Measurements from ENCODE around the gene SLC4A3.

The SLC4A3 gene, protein sequence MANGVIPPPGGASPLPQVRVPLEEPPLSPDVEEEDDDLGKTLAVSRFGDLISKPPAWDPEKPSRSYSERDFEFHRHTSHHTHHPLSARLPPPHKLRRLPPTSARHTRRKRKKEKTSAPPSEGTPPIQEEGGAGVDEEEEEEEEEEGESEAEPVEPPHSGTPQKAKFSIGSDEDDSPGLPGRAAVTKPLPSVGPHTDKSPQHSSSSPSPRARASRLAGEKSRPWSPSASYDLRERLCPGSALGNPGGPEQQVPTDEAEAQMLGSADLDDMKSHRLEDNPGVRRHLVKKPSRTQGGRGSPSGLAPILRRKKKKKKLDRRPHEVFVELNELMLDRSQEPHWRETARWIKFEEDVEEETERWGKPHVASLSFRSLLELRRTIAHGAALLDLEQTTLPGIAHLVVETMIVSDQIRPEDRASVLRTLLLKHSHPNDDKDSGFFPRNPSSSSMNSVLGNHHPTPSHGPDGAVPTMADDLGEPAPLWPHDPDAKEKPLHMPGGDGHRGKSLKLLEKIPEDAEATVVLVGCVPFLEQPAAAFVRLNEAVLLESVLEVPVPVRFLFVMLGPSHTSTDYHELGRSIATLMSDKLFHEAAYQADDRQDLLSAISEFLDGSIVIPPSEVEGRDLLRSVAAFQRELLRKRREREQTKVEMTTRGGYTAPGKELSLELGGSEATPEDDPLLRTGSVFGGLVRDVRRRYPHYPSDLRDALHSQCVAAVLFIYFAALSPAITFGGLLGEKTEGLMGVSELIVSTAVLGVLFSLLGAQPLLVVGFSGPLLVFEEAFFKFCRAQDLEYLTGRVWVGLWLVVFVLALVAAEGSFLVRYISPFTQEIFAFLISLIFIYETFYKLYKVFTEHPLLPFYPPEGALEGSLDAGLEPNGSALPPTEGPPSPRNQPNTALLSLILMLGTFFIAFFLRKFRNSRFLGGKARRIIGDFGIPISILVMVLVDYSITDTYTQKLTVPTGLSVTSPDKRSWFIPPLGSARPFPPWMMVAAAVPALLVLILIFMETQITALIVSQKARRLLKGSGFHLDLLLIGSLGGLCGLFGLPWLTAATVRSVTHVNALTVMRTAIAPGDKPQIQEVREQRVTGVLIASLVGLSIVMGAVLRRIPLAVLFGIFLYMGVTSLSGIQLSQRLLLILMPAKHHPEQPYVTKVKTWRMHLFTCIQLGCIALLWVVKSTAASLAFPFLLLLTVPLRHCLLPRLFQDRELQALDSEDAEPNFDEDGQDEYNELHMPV

DNA sequence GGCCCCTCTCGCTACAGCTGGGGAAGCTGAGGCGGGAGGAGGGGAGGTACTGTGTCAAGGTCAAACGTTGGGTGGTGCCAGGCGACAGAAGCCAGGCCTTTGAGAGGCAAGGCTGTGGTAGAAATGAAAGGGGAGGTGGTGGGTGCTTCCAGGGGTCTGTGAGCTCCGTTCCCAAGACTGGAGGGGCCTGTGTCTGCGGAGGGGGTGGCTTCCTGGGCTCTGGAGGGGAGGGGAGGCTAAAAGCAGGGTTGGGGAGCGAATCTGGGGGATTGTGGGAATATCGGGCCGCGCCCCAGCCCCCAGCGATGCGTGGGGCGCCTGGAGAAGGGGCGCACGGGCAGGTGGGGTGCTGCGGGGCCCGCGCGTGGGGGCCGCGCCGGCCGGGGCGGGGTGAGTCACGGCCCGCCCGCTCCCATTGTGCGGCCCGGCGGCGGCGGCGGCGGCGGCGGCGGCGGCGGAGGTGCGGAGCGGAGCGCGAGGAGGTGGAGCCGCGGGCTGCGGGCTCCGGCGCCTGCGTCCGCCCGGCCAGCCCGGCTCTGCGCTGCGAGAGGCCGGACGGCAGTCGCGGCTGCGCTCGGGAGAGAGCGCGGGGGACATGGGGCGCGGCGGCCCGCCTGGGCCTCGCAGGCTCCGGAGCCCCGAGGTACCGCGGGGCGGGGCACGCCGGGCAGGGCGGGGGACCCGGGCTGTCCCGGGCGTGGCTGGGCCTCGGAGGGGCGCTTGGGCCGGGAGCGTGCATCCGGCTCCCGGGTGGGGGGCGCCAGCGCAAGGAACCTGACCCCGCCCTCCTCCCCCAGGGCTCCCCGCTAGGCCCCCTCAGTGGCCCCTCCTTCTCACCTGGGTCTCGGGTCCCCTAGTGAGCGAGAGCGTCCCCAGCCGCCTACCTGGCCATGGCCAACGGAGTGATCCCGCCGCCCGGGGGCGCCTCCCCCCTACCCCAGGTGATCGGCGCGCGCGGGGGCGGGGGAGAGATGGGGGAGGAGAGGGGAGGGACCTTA is at the start of gene SLC4A3:
Gene SLC4A3, plus strand, starts transcription at position 528 of the 998 bp plus-strand sequence. Its CDS starts 363 bp downstream, at position 891.
- no peak for DNase-seq

GRCh38 chr2:219578811-219579613 is 48.4 kb upstream of the SLC4A3 start:
- DNase-seq = no peak

DNA sequence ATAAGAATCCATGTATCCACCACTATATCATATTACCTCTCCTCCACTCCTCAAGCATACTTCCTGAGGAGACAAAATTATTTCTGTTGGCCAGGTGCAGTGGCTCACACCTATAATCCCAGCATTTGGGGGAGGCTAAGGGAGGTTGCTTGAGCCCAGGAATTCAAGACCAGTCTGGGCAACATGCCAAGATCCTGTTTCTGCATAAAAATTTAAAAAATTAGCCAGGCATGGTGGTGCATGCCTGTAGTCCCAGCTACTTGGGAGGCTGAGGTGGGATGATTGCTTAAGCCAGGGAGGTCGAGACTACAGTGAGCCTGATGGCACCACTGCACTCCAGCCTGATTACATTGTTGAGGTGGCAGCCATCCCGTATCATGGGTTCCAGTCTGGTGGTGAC is 46.1 kb upstream of the SLC4A3 start:
- DNase-seq = no peak

- no peak for DNase-seq
Measured at GRCh38 chr2:219591091-219591490, 36.3 kb upstream of the SLC4A3 start.

DNA sequence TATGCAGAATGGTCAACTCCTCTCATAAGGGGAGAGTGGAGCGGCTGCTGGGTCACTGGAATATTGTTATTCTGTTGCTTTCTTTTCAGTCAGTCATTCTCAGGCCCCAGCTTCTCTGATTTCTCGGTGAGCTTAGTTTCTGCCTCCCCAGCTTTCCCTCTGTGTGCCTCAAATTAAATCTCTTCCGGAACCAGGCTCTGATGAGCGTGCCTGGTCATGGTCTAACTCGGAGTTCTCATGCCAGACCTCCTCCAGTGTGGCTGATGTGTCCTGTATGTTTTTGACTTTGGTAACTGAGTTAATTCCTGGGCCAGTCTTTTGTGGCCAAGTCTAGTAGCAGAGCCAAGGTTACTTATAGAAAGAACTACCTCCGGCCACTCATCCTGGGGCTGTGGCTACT is 34.7 kb upstream of the SLC4A3 start:
- no peak for DNase-seq

DNA sequence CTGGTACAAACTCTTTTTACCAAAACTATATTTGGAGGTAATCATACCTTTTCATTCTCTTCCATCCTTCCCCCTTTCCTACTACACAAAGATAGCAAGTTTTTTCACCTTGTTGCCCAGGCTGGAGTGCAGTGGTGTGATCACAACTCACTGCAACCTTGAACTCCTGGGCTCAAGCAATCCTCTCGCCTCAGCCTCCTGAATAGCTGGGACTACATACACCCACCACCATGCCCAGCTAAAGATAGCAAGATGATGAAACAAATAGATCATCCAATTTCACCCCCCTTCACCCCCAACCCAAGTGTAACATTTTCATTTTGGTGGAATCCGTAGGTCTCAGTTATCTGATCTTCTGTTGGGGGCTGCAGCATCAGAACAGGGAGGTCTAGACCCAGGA is 34.3 kb upstream of the SLC4A3 start:
- DNase-seq = no peak

DNA sequence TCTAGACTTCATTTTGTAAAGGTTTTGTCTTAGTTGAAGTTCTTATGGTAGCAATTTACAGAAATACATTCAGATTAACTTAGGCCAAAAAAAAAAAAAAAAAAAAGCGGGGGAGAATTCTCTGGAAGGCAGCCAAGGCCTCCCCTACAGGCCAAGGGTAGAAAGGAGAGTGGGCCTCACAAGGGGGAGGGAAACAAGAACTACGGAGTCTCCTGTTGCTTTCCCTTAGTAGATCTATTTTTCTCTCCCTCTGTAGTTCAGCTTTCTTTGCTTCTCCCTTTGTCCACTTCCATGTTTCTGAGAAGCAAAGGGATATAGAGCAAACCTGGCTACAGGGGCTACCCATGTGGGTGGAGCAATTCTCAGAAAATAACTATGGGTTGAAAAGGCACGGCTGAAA is 32.2 kb upstream of the SLC4A3 start:
- no peak for DNase-seq

DNA sequence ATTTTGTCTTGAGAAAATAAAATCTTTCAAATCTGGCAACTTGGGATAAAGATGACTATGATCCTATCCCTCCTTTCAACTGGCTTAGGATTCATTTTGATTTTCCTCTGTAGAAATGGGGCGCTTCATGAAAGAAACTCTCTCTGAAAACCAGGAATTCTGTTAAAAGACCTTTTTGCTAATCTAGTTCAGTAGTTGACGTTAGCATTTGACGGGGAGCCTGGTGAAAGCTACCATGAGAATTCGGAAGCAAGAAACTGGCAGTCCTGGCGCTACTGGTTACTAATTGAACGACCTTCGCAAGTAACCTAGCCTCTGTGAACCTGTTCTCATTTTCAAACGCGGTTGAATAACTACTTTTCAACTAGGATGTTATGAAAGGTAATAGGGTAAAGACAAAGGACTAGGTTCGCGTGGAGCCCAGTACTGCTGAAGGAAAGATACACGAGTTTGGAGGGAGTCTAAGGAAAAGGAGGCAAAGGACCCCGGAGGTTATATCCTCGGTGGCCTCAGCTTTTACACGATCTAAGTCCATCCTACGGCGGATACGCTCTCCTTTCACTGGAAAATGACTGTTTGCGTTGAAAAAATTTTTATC is 30.4 kb upstream of the SLC4A3 start:
- no peak for DNase-seq

- peak; percentile 86 for DNase-seq
Measured at GRCh38 chr2:219597552-219598307, 29.7 kb upstream of the SLC4A3 start, which contains the start of gene STK11IP. Gene STK11IP, plus strand, starts transcription at chr2:219597857. Its CDS starts 263 bp downstream, at chr2:219598120.

- peak; percentile 1 for DNase-seq
Measured at GRCh38 chr2:219598308-219599078, 28.9 kb upstream of the SLC4A3 start.

GRCh38 chr2:219603771-219604170 is 23.7 kb upstream of the SLC4A3 start:
- no peak for DNase-seq

DNA sequence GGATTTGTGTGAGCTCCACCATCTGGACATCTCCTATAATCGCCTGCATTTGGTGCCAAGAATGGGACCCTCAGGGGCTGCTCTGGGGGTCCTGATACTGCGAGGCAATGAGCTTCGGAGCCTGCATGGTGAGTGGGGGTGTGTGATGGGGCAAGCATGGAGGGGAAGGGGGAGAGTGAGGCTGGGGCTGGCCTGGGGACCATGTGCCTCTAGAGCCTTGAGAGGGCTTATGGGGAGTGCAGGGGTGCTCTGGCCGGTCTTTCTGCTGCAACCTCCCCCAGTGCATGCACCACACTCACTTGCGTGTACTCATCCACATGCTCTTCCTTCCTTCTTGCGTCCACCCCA is 21.8 kb upstream of the SLC4A3 start:
- no peak for DNase-seq

GRCh38 chr2:219607931-219608330 is 19.5 kb upstream of the SLC4A3 start:
- DNase-seq = no peak

DNA sequence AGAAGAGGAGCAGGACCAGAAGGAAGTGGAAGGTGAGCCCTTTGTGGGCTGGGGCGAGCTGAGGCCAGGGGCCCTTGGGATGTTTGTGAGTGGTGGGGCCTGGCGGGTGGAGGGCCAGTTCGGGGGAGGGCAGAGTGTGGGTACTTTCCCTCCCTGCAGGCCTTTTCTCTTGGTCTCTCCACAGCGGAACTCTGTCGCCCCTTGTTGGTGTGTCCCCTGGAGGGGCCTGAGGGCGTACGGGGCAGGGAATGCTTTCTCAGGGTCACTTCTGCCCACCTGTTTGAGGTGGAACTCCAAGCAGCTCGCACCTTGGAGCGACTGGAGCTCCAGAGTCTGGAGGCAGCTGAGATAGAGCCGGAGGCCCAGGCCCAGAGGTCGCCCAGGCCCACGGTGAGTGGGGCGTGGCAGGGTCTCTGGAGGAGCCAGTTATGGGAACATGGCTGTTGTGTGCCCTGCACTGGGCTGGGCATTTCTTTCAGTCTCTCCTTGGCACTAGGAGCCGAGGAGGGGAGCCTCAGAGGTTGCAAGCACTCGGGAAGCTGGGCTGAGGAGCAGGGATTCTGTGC is 18.9 kb upstream of the SLC4A3 start:
- no peak for DNase-seq

DNA sequence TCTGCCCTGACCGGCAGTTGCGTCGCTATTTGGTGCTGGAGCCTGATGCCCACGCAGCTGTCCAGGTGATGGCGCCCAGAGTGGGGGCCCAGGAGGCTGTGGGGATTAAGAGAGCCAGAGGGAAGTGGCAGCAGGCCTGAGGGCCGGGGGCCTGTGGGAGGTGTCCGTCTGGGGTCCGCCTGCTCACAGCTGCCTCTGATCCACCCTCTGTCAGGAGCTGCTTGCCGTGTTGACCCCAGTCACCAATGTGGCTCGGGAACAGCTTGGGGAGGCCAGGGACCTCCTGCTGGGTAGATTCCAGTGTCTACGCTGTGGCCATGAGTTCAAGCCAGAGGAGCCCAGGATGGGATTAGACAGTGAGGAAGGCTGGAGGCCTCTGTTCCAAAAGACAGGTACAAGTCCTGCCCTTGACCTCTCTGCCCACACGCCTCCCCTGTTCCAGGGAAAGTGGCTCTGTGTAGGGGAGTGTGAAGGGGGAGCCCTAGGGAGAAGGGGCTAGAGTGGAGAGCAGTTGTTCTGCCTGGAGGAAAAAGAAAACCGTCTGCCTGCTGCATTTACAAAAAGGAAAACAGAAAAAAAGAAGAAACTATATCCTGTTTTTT is 18.2 kb upstream of the SLC4A3 start:
- no peak for DNase-seq

GRCh38 chr2:219611306-219611705 is 16.1 kb upstream of the SLC4A3 start:
- DNase-seq = no peak

DNA sequence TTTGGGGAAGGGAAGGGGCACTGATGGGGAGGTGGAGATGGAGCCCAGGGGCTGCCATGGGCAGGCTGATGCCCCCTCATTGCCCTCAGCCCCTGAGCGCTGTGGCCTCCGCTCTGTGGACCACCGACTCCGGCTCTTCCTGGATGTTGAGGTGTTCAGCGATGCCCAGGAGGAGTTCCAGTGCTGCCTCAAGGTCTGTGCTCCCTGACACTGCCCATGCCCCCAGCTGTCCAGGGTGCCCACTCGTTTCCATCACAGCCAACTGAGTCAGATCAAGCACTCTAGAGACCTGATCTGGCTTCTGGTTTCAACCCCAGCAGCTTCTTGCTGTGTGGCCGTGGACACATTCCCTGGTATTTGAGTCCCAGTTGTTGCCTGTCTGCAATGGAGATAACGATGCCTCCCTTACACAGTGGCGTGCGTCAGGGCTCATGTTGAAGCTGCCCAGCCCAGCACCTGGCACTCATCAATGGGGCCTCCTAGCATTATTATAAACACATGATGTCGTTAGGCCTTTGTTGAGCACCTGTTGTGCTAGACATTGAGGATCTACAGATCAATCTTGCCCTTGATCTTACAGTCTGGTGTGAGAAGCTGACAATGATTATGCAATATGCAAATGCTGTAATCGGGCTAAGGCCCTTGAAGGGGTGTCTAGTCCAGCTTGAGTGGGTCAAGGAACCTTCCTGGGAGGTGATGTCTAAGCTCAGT is 15.4 kb upstream of the SLC4A3 start:
- DNase-seq = no peak

Measured in DMS79 (cell line).